Suprapubic skin (tissue), 3 donors: Measurements from ENCODE around the gene DMWD.
"Not testable (repeated sequence)": the region's sequence is repeated elsewhere in the genome, so short reads cannot be mapped to it uniquely, and the experiment has no call there.

Experiments used
- POLR2AphosphoS5 ChIP-seq, 3 donors: sonication (generic); formaldehyde crosslinking; IDR thresholded peaks; one replicate each; pipeline ENCODE4 v1.6.1; 2017; ENCODE audit warnings: antibody characterized with exemption in 3 of 3
- TF ChIP-seq, protein P1 (sequence below), 2 donors: fragments of 200-600 bp in 1 of 2; fragments of 450-650 bp in 1 of 2; sonication (generic) in 1 of 2; IDR thresholded peaks; one replicate each; pipeline ENCODE4 v1.5.1; 2016 to 2019; ENCODE audit warnings: antibody characterized with exemption in 2 of 2, mild to moderate bottlenecking in 1 of 2, moderate library complexity in 1 of 2

DNA sequence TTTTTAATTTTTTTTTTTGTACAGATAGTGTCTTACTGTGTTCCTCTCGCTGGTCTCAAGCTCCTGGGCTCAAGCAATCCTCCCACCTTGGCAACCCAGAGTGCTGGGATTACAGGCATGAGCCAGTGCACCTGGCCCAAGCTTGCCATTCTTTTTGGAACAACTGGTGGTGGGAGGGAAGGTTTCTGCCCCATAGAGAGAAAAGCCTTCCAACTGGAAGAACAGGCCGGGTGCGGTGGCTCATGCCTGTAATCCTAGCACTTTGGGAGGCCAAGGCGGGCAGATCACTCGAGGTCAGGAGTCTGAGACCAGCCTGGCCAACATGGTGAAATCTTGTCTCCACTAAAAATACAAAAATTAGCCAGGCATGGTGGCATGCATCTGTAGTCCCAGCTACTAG is 6.9 kb upstream of the DMWD start:
- not testable (repeated sequence) for TF ChIP-seq POLR2AphosphoS5 (IDR thresholded peaks at IDR 0.05)
- TF ChIP-seq, protein P1, sequence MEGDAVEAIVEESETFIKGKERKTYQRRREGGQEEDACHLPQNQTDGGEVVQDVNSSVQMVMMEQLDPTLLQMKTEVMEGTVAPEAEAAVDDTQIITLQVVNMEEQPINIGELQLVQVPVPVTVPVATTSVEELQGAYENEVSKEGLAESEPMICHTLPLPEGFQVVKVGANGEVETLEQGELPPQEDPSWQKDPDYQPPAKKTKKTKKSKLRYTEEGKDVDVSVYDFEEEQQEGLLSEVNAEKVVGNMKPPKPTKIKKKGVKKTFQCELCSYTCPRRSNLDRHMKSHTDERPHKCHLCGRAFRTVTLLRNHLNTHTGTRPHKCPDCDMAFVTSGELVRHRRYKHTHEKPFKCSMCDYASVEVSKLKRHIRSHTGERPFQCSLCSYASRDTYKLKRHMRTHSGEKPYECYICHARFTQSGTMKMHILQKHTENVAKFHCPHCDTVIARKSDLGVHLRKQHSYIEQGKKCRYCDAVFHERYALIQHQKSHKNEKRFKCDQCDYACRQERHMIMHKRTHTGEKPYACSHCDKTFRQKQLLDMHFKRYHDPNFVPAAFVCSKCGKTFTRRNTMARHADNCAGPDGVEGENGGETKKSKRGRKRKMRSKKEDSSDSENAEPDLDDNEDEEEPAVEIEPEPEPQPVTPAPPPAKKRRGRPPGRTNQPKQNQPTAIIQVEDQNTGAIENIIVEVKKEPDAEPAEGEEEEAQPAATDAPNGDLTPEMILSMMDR (IDR thresholded peaks at IDR 0.05) = not testable (repeated sequence)
